HG03064 (cell line): ENCODE data around the gene EGFR.
A peak's percentile ranks its signal among the peaks of the same experiment; 100 is the strongest.

ENCODE experiments used
- ATAC-seq: cut with Tn5 transposase; IDR thresholded peaks from one replicate; pipeline ENCODE4 v1.9.1; 2021; ENCODE audit warnings: low read depth; ENCODE audit not compliant: unreplicated experiment

Gene EGFR

GRCh38 chr7:55140221-55140940, 121.6 kb downstream of the EGFR start:
- ATAC-seq = peak; percentile 93

GRCh38 chr7:55140941-55141278, 122.1 kb downstream of the EGFR start:
- ATAC-seq = peak; percentile 29

DNA sequence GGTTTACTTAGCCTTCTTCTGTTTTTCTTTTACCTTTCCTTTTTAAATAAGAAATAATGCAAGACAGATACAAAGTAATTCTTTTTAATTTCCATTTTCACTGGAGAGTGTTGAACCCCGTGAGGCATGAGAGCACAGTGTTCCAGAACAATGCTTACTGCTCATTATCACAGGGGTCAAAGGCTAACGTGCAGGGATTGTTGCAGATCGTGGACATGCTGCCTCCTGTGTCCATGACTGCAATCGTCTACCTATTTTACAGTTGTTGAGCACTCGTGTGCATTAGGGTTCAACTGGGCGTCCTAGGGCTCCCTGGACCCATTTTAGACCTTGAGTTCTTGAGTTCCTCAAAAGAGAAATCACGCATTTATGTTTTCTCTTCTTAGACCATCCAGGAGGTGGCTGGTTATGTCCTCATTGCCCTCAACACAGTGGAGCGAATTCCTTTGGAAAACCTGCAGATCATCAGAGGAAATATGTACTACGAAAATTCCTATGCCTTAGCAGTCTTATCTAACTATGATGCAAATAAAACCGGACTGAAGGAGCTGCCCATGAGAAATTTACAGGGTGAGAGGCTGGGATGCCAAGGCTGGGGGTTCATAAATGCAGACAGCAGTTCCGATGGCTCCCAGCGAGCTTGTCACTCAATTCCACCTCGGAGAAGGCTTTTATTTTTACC, 124.2 kb downstream of the EGFR start:
- no peak for ATAC-seq

- ATAC-seq = no peak
Observed at GRCh38 chr7:55144333-55145317, 125.8 kb downstream of the EGFR start.

DNA sequence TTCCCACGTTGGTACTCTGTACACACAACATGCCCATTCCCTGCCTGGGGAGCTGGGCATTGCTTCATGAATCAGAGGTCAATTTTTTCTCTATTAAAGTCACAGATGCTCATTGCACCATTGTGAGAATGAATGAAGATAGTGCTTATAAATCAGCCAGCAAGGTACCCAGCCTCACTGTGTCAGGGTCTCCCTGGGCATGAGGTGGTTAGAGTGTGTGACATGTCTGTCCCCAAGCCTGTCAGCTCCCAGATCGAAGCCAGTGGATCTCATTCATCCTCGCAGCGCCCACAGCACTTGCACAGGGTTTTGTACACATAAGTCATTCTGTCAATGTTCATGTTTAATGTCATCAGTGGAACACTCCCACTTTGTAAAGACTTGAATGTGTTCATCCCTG, 126.8 kb downstream of the EGFR start:
- ATAC-seq = no peak

DNA sequence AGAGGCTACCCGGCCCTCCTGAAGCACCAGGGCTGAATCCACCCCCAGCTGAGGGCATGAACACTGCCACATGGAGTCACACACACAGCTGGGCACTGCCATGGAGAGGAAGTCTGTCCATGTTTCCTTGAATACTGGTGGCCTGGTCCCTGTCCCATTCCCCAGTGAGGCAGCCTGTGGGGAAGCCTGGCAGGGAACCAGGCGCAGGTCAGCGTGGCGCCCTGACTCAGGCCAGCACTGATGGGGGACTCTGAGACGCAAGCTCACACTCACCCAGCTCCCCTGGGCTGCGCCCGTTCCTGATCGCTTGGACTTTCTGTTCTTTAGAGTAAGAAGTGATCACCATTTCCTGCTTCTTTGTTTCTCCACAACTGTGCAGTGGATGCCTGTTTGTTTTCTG, 128.3 kb downstream of the EGFR start:
- no peak for ATAC-seq

GRCh38 chr7:55147736-55148135, 128.9 kb downstream of the EGFR start:
- no peak for ATAC-seq

- ATAC-seq = no peak
Observed at GRCh38 chr7:55148571-55148970, 129.8 kb downstream of the EGFR start.

DNA sequence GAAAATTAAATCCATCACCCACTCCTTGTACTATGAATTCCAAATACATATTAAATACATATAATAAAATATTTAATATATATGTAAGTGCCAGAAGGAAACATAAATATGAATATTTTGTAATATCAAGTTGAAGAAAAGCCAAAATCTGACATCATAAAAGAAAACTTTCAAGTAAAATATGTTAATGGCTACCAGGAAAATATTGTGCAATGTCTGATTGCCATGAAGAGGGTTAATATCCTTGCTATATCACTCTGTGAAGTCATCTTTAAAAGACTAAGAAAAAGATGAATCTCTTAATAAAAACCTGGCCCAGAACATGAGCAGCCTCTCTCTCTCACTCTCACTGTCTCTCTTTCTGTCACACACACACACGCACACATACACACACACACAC, 130.2 kb downstream of the EGFR start:
- ATAC-seq = no peak

DNA sequence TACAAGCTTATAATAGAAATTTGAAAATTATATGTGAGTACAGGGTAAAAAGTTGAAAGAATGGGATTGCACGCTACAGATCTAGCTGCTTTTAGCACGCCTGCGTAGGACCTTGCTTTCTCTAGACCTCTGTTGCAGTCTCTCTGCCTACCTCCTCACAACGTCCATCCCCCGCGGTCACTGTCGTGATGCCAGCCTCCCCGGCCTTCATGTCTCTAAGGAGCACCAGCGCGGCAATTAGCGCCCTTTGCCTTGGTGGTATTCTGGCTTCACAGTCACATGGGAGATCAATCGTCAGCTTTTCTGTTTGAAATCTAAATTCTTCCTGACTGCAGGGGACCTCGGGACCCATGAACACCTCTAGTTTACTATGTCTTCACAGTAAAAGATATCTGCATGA, 131.3 kb downstream of the EGFR start:
- ATAC-seq = no peak

DNA sequence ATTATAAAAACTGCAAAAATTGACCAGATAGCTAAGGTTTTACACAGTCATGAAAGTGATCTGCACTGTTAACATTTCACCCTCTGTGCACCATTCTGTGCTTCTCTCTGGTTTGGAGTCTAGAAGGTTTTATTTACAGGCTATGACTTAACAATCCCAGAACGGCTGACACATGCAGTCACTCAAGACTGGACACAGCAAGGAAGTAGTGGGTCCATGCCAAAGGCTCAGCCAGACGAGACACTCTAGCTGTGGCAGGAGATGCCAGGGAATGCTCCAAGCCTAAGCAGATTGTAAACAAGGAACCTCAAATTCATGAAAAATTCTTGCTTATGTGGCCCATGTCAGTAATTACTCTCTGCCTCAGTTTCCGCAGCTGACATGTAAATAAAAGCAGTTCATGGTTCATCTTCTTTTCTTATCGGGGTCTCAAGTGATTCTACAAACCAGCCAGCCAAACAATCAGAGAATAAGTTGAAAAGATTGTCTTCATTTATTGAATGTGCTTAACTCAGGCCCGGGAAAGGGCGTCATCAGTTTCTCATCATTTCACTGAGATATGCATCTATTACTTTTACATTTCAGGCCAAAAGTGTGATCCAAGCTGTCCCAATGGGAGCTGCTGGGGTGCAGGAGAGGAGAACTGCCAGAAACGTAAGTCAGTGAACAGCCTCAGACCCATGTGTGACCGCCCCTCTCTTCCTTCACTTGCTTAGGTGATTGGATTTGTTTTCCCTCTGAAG, 132.1 kb downstream of the EGFR start:
- no peak for ATAC-seq

GRCh38 chr7:55152516-55152915, 133.7 kb downstream of the EGFR start:
- ATAC-seq = no peak

DNA sequence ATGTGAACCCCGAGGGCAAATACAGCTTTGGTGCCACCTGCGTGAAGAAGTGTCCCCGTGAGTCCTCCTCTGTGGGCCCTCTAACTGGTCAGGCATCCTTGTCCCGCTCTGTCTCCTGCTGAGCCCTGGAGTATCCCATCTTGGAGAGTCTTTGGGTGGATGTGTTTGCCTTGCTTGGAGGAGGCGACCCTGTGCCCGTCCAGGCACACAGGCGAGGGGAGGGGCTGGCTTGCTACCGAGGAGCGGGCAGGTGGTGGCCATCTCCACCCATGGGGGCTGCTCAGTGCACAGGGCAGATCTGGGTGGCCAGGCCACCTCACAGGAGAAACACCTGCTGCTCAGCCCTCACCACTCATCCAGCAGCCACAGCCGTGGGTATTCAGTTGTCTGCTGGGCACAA, 135.3 kb downstream of the EGFR start:
- no peak for ATAC-seq

DNA sequence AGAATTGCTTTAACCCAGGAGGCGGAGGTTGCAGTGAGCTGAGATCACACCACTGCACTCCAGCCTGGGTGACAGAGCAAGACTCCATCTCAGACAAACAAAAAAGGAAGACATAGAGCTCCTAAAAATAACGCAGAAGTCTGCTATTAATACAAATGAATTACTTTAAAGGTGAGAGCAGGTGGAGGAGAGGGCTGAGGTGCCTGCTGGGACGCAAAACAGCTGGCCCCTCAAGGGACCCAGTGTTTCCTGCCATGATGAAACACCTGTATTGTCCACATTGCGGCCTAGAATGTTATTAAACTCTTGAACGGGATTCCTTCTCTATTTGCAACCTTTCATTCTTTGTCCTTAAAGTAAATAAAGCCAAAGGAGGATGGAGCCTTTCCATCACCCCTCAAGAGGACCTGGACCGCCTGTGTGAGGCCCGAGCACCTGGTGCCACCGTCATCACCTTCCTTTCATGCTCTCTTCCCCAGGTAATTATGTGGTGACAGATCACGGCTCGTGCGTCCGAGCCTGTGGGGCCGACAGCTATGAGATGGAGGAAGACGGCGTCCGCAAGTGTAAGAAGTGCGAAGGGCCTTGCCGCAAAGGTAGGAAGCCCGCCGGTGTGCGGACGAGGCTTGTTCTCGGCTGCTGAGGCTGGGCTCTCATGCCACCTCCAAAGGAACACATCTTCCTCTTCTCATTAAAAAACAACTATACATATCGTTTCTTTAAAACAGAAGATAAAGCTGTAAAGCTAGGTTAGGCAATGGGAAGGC, 136.7 kb downstream of the EGFR start:
- no peak for ATAC-seq

DNA sequence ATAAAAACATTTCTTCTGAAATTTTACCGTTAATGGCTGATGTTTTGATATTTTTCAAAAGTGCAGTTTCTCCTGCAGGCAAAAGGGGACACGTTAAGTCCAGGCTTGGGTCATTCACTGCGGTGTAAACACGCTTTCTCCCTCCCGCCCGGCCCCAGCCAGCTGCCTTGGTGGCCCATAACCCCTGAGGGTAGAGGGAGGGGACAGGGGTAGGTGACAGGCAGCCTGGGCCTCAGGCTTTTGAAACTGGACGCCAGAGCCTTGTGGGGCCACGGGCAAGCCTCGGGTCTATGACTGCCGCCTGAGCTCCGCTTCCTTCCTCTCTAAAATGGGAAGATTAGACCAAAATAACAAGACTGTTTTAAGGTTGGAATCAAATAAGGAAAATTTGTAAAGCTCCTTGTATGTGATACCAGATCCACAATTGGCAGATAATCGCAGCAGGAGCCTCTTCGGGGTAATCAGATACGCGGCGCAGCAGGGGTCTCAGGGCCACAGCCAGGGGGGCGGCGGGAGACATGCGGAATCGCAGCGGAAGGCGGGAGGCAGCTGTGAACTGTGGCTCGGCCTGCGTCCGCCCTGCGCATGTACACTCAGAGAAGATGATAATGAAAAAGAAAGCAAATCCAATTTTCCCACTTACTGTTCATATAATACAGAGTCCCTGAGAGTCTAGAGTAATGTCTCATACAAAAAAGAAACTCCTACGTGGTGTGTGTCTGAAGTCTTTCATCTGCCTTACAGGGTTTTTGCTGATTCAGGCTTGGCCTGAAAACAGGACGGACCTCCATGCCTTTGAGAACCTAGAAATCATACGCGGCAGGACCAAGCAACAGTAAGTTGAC, 138.3 kb downstream of the EGFR start:
- no peak for ATAC-seq

DNA sequence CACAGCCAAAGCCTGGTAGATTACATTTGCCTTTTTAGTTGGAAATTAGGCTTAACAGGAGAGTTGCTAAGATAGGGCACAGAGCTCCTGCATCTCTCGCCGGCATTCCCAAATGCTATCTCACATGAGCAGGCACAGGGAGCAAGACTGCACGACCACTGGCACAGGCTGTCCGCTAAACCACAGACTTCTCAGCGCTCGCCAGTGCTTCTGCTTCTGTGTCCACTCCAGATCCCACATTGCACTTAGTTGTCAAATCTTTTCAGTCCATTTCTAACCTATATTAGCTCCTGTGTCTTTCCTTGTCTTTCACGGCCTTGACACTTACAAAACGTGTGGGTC, 138.9 kb downstream of the EGFR start:
- ATAC-seq = no peak

GRCh38 chr7:55158541-55159382, 139.9 kb downstream of the EGFR start:
- no peak for ATAC-seq

DNA sequence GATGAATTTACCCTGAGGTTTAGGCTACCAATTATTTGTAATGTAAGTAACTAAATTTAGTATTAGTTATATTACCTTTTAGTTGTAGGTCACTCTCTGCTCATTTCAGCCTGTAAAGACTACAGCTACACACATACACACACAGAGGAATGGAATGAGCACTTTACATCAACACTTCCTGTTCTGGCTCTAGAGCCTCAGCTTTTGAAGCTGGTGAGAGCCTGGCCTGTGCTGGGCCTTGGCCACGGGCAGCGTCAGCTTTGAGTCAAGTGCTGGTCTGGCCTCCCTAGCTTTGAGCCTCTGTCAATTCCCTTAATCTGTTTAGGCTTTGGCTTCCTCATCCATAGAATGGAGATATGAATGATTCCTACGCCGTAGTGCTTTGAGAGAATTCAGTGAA, 141.7 kb downstream of the EGFR start:
- no peak for ATAC-seq
